Activated CD4-positive, alpha-beta memory T cell treated with anti-CD3 and anti-CD28 coated beads for 36 hours (primary cell): ENCODE results near the gene AGBL4. TPM values are rescaled to one million over a fixed set of nuclear protein-coding genes. Genes with fewer than 3 reads are reported as not detected.
"Not testable (repeated sequence)": the region's sequence is repeated elsewhere in the genome, so short reads cannot be mapped to it uniquely, and the experiment has no call there.

Experiments used
- CTCF ChIA-PET: fragments of 350-600 bp; sonication (Branson Sonifier 250); formaldehyde crosslinking; loops from one replicate; lab custom pipeline; 2021; ENCODE audit warnings: antibody characterized with exemption, inconsistent platforms; lab: Charles Lee
- POLR2A ChIA-PET: fragments of 350-600 bp; sonication (Branson Sonifier 250); formaldehyde crosslinking; loops from one replicate; lab custom pipeline; 2021; ENCODE audit warnings: antibody characterized with exemption; lab: Charles Lee
- DNase-seq: peaks from one replicate; pipeline ENCODE4 v3.0.0-alpha.2; 2020
- H3K27ac Mint-ChIP-seq: one replicate; pipeline ENCODE4 v1.8.0; 2021; ENCODE audit warnings: mixed read lengths
- H3K27me3 Mint-ChIP-seq: one replicate; pipeline ENCODE4 v1.8.0; 2021; ENCODE audit warnings: mixed read lengths
- H3K36me3 Mint-ChIP-seq: one replicate; pipeline ENCODE4 v1.8.0; 2021; ENCODE audit warnings: mixed read lengths
- H3K4me1 Mint-ChIP-seq: one replicate; pipeline ENCODE4 v1.8.0; 2021; ENCODE audit warnings: low read depth, mixed read lengths
- H3K4me3 Mint-ChIP-seq: one replicate; pipeline ENCODE4 v1.8.0; 2021; ENCODE audit warnings: mild to moderate bottlenecking, mixed read lengths
- H3K9me3 Mint-ChIP-seq: one replicate; pipeline ENCODE4 v1.8.0; 2021; ENCODE audit warnings: mixed read lengths
- intact Hi-C: fragments of 100-400 bp; cut with micrococcal nuclease; formaldehyde crosslinking; loops from one replicate; pipeline ENCODE4 v1.15.1; 2023
- total RNA-seq, 2 experiments: library from RNA; stranded (reverse); gene quantifications; one replicate each; pipeline ENCODE4 v1.2.3, GENCODE V29; 2021

The AGBL4 gene
- total RNA-seq, 2 experiments from 2014 or later, result not detected

GRCh38 chr1:48547561-48548220, 1476.1 kb downstream of the AGBL4 start:
- CTCF ChIA-PET, result no interaction called here

DNA sequence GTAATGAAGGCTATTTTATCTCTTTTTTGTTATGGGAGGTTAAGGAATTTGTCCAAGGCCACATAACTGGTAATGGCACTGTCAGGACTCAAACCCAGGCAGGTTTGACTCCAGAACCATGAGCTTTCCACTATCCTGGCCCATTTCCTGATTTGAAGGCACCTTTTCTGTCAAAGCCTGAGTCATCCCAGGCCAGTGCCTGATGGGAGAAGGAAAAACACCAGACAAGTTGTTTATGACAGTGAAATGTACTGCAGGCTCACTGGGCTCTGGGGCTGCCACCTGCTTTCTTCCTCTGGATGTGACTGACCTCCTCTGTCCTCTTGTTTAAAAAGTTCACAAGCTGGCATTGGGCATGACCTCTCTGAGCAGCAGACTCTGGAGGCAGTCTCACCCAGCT, 1479.9 kb downstream of the AGBL4 start:
- CTCF ChIA-PET, result no interaction called here
- no peaks in the 10 kb centered on the region for H3K36me3 Mint-ChIP-seq
- no peak overlapping the region for H3K27ac Mint-ChIP-seq
- peaks cover 2% of the 10 kb centered on the region for H3K9me3 Mint-ChIP-seq
- intact Hi-C loops, result no loop called here
- H3K4me3 Mint-ChIP-seq, result no peak overlapping the region
- H3K27me3 Mint-ChIP-seq, result peaks cover 2% of the 10 kb centered on the region
- POLR2A ChIA-PET, result no interaction called here
- H3K4me1 Mint-ChIP-seq, result no peaks in the 10 kb centered on the region
- no peak for DNase-seq

More at GRCh38 chr1:48547561-48548220, 1476.1 kb downstream of the AGBL4 start:
- Mint-ChIP-seq H3K36me3 (no peaks in the 10 kb centered on the region), H3K4me1 (no peaks in the 10 kb centered on the region), H3K27ac (no peak overlapping the region), H3K4me3 (no peak overlapping the region), H3K27me3 (peaks cover 2% of the 10 kb centered on the region), H3K9me3 (no peaks in the 10 kb centered on the region)
- intact Hi-C loops, result no loop called here
- no peak for DNase-seq
- POLR2A ChIA-PET, result no interaction called here

GRCh38 chr1:48540587-48540986, 1483.2 kb downstream of the AGBL4 start:
- POLR2A ChIA-PET, result no interaction called here
- Mint-ChIP-seq H3K36me3 (no peaks in the 10 kb centered on the region), H3K9me3 (peaks cover 2% of the 10 kb centered on the region), H3K27ac (no peak overlapping the region), H3K4me1 (no peaks in the 10 kb centered on the region), H3K27me3 (peaks cover 2% of the 10 kb centered on the region), H3K4me3 (no peak overlapping the region)
- CTCF ChIA-PET, result interaction anchor here (1.4 kb wide), 1 partner anchor 10 kb away, joined by 4 read pairs; no protein-coding TSS in a partner anchor
- intact Hi-C loops, result no loop called here
- no peak for DNase-seq

GRCh38 chr1:48536477-48536876, 1487.3 kb downstream of the AGBL4 start:
- DNase-seq, result no peak
- intact Hi-C loops, result no loop called here
- CTCF ChIA-PET, result no interaction called here
- no peak overlapping the region for H3K4me3 Mint-ChIP-seq
- no peak overlapping the region for H3K27ac Mint-ChIP-seq
- no peaks in the 10 kb centered on the region for H3K9me3 Mint-ChIP-seq
- H3K4me1 Mint-ChIP-seq, result no peaks in the 10 kb centered on the region
- peaks cover 5% of the 10 kb centered on the region for H3K27me3 Mint-ChIP-seq
- no peaks in the 10 kb centered on the region for H3K36me3 Mint-ChIP-seq
- POLR2A ChIA-PET, result no interaction called here

- intact Hi-C loops, result no loop called here
- Mint-ChIP-seq H3K27me3 (peaks cover 5% of the 10 kb centered on the region), H3K4me3 (no peak overlapping the region), H3K9me3 (no peaks in the 10 kb centered on the region), H3K4me1 (no peaks in the 10 kb centered on the region), H3K36me3 (no peaks in the 10 kb centered on the region), H3K27ac (no peak overlapping the region)
- no peak for DNase-seq
- ChIA-PET CTCF (no interaction called here), POLR2A (no interaction called here)
Observed at GRCh38 chr1:48532976-48533375, 1490.8 kb downstream of the AGBL4 start.

DNA sequence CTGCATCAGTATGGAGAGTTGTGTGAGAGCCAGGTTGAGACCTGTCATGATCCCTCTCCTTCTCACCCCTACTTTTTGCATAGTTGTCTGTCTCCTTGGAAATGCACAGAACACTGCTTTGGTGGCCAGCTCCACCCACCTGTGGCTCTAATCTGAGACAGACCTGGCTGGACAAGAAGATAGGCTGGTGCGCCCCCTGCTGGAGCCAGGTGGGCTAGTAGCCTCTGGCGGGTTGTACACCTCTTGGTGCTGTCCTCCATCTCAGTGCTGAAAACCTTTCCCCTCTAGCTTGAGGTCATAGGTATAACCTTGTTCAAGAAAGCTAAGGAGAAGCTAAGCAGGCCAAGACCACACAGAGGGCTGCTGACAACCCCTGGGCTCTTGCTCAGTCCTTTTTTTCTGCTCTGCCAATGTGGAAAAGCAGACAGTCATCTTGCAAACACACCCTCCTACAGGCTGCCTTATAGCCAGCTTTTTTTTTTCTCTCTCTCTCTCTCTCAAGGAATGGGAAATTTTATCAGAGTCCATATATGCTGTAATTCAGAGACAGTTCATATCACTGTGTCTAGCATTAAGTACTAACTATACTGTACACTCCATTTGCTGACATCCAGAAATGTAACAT, 1492.9 kb downstream of the AGBL4 start:
- H3K4me1 Mint-ChIP-seq, result no peaks in the 10 kb centered on the region
- no peak overlapping the region for H3K27ac Mint-ChIP-seq
- H3K4me3 Mint-ChIP-seq, result no peak overlapping the region
- no peaks in the 10 kb centered on the region for H3K36me3 Mint-ChIP-seq
- ChIA-PET POLR2A (no interaction called here), CTCF (interaction anchor here (1.2 kb wide), 1 partner anchor 10 kb away, joined by 4 read pairs; no protein-coding TSS in a partner anchor)
- intact Hi-C loops, result no loop called here
- peak; percentile 60 for DNase-seq
- peaks cover 7% of the 10 kb centered on the region for H3K27me3 Mint-ChIP-seq
- H3K9me3 Mint-ChIP-seq, result no peaks in the 10 kb centered on the region

DNA sequence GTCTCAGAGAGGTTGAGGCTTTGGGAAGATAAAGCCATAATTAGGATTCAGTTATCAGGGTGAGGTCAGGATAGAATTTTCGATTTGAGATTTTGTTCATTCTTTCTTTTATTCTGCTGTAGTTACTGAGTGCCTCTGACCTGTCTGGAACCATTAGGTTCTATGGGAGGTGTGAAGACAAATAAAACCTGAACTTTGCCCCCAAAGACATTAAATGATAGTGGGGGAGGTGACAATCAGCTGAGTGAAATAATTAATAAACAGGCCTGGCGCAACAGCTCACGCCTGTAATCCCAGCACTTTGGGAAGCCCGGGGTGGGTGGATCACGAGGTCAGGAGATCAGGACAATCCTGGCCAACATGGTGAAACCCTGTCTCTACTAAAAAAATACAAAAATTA, 1496.7 kb downstream of the AGBL4 start:
- intact Hi-C loops, result no loop called here
- Mint-ChIP-seq H3K27me3 (peaks cover 2% of the 10 kb centered on the region), H3K36me3 (no peaks in the 10 kb centered on the region), H3K9me3 (no peaks in the 10 kb centered on the region), H3K4me1 (no peaks in the 10 kb centered on the region), H3K4me3 (no peak overlapping the region), H3K27ac (no peak overlapping the region)
- CTCF ChIA-PET, result no interaction called here
- POLR2A ChIA-PET, result no interaction called here
- DNase-seq, result no peak

- H3K4me3 Mint-ChIP-seq, result no peak overlapping the region
- no peak for DNase-seq
- no peaks in the 10 kb centered on the region for H3K9me3 Mint-ChIP-seq
- peaks cover 2% of the 10 kb centered on the region for H3K27me3 Mint-ChIP-seq
- no peaks in the 10 kb centered on the region for H3K4me1 Mint-ChIP-seq
- CTCF ChIA-PET, result no interaction called here
- POLR2A ChIA-PET, result no interaction called here
- no peak overlapping the region for H3K27ac Mint-ChIP-seq
- intact Hi-C loops, result no loop called here
- no peaks in the 10 kb centered on the region for H3K36me3 Mint-ChIP-seq
Observed at GRCh38 chr1:48526008-48526710, 1497.6 kb downstream of the AGBL4 start.

- POLR2A ChIA-PET, result no interaction called here
- H3K27me3 Mint-ChIP-seq, result peaks cover 2% of the 10 kb centered on the region
Observed at GRCh38 chr1:48524892-48525467, 1498.8 kb downstream of the AGBL4 start.

GRCh38 chr1:48523558-48523957, 1500.2 kb downstream of the AGBL4 start:
- DNase-seq, result no peak
- Mint-ChIP-seq H3K4me1 (no peaks in the 10 kb centered on the region), H3K27ac (no peak overlapping the region), H3K27me3 (peaks cover 10% of the 10 kb centered on the region), H3K36me3 (no peaks in the 10 kb centered on the region), H3K4me3 (no peak overlapping the region), H3K9me3 (no peaks in the 10 kb centered on the region)
- POLR2A ChIA-PET, result no interaction called here
- CTCF ChIA-PET, result no interaction called here
- intact Hi-C loops, result no loop called here

More at GRCh38 chr1:48524892-48525467, 1498.8 kb downstream of the AGBL4 start:
- no peak overlapping the region for H3K4me3 Mint-ChIP-seq
- CTCF ChIA-PET, result no interaction called here
- H3K27ac Mint-ChIP-seq, result no peak overlapping the region
- no peak for DNase-seq
- H3K9me3 Mint-ChIP-seq, result no peaks in the 10 kb centered on the region
- H3K4me1 Mint-ChIP-seq, result no peaks in the 10 kb centered on the region
- no peaks in the 10 kb centered on the region for H3K36me3 Mint-ChIP-seq
- intact Hi-C loops, result no loop called here

- H3K27me3 Mint-ChIP-seq, result peaks cover 12% of the 10 kb centered on the region
- CTCF ChIA-PET, H3K36me3 Mint-ChIP-seq, H3K4me3 Mint-ChIP-seq, intact Hi-C loops, POLR2A ChIA-PET, H3K27ac Mint-ChIP-seq, H3K9me3 Mint-ChIP-seq, DNase-seq, H3K4me1 Mint-ChIP-seq: not testable (repeated sequence)
Observed at GRCh38 chr1:48519896-48520295, 1503.9 kb downstream of the AGBL4 start.

- Mint-ChIP-seq H3K27ac (no peak overlapping the region), H3K9me3 (no peaks in the 10 kb centered on the region), H3K4me1 (no peaks in the 10 kb centered on the region), H3K4me3 (no peak overlapping the region), H3K36me3 (no peaks in the 10 kb centered on the region), H3K27me3 (peaks cover 7% of the 10 kb centered on the region)
- CTCF ChIA-PET, result interaction anchor here (1.4 kb wide), 1 partner anchor 9 kb away, joined by 6 read pairs; no protein-coding TSS in a partner anchor
- no peak for DNase-seq
- intact Hi-C loops, result no loop called here
- POLR2A ChIA-PET, result no interaction called here
Observed at GRCh38 chr1:48506870-48507269, 1516.9 kb downstream of the AGBL4 start.
